Bronchial epithelial cell (primary cell): ENCODE measurements around the gene LAMA1. TPM values are rescaled to one million over a fixed set of nuclear protein-coding genes. Genes with fewer than 3 reads are reported as not detected.

Source experiments
- DNase-seq: peaks from one replicate; pipeline ENCODE4 v3.0.0-alpha.2; 2010; ENCODE audit warnings: low read depth
- FAIRE-seq: peaks from 2 replicates; lab custom pipeline; 2011; peaks lifted over from hg19 to GRCh38; lab: Jason Lieb, UNC
- H3K27me3 ChIP-seq: 2 replicates; pipeline ENCODE4 v1.5.1; 2011; ENCODE audit warnings: low read length; ENCODE audit not compliant: control insufficient read depth, insufficient read depth
- H3K36me3 ChIP-seq: 2 replicates; pipeline ENCODE4 v1.5.1; 2011; ENCODE audit warnings: low read length; ENCODE audit not compliant: control insufficient read depth, insufficient read depth
- H3K4me3 ChIP-seq: 2 replicates; pipeline ENCODE4 v1.5.1; 2011; ENCODE audit warnings: mild to moderate bottlenecking, low read depth, low read length, control low read depth
- total RNA-seq: library from RNA; depleted of rRNA; stranded (reverse); fragments of >200 nt; gene quantifications from 2 replicates; pipeline ENCODE4 v1.2.1, GENCODE V29; 2014
- TF ChIP-seq, protein P1 (sequence below): IDR thresholded peaks from 2 replicates; pipeline ENCODE4 v1.5.1; 2011; ENCODE audit warnings: mild to moderate bottlenecking, moderate library complexity, low read length, control low read depth, inconsistent platforms; ENCODE audit not compliant: insufficient read depth, severe bottlenecking

The LAMA1 gene
- total RNA-seq, 1 donor from 2014 or later = 1.8 TPM

DNA sequence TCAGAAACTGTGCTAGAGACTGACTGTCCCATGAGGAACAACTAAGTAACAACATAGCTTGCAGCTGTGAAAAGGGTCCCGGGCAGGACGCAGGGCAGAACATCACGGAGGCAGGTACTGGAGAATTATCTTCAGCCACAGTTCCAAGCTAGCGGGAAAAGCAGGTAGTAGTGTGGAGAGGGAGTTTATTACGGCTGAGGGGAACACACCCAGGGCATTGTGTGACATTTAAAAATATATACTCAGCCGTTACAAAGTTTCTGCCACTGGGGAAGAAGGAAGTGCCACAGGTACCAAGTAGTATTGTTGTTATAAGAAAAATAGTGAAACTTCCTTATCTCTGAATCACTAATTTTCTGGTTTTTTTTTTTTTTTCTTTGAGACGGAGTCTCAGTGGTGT is 179.6 kb downstream of the LAMA1 start:
- Histone ChIP-seq H3K27me3 (no peaks in the 10 kb centered on the region), H3K36me3 (no peaks in the 10 kb centered on the region), H3K4me3 (no peak overlapping the region)
- TF ChIP-seq, protein P1, sequence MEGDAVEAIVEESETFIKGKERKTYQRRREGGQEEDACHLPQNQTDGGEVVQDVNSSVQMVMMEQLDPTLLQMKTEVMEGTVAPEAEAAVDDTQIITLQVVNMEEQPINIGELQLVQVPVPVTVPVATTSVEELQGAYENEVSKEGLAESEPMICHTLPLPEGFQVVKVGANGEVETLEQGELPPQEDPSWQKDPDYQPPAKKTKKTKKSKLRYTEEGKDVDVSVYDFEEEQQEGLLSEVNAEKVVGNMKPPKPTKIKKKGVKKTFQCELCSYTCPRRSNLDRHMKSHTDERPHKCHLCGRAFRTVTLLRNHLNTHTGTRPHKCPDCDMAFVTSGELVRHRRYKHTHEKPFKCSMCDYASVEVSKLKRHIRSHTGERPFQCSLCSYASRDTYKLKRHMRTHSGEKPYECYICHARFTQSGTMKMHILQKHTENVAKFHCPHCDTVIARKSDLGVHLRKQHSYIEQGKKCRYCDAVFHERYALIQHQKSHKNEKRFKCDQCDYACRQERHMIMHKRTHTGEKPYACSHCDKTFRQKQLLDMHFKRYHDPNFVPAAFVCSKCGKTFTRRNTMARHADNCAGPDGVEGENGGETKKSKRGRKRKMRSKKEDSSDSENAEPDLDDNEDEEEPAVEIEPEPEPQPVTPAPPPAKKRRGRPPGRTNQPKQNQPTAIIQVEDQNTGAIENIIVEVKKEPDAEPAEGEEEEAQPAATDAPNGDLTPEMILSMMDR = no peak
- FAIRE-seq = no peak
- no peak for DNase-seq

DNA sequence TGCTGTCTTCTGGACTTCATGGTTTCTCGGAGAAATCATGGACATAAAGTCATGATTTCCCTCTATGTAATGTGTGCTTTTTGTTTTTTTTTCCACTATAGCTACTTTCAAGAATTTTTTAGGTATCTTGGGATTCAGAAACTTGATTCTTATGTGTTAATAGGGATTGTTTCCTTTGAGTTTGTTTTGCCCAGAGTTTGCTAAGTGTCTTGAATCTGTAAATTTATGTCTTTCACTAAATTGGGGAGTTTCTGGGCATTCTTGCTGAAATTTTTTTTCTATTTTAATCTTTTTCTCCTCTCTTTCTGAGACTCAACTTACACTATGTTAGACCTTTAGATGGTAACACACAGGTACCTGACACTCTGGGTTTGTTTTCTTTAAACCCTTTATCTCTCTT is 182.7 kb downstream of the LAMA1 start:
- Histone ChIP-seq H3K36me3 (no peaks in the 10 kb centered on the region), H3K4me3 (no peak overlapping the region), H3K27me3 (no peaks in the 10 kb centered on the region)
- no peak for FAIRE-seq
- no peak for DNase-seq
- TF ChIP-seq, protein P1 = no peak

DNA sequence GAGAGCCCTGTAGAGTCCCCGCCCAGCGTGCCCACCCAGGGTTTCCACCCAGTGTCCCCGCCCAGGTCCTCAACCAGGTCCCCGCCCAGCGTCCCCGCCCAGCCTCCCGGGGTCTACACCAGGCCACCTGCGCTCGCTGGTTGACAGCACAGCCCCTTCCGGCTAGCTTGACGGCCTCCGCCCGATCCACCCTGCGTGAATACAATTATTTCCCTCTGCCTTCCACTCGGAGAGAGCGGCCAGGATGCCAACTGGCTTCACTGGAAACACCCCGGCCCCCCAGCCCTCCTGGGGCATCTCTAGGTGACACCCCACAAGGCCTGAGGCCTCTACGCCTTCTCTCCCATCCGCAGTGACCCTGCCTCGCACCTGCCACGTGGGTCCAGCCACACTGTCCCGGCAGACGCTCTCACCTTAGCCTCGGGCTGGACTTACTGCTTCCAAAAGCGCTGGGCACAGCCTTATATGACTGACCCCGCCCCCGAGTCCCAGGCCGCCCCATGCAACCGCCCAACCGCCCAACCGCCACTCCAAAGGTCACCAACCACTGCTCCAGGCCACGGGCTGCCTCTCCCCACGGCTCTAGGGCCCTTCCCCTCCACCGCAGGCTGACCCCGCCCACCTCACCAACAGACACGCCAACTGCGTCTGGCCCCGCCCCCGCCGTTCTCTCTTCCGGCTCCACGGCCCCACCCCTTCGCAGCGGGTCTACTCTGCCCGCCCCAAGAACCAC is 188.1 kb downstream of the LAMA1 start:
- DNase-seq (no peak), FAIRE-seq (no peak)
- no peaks in the 10 kb centered on the region for H3K27me3 ChIP-seq

DNA sequence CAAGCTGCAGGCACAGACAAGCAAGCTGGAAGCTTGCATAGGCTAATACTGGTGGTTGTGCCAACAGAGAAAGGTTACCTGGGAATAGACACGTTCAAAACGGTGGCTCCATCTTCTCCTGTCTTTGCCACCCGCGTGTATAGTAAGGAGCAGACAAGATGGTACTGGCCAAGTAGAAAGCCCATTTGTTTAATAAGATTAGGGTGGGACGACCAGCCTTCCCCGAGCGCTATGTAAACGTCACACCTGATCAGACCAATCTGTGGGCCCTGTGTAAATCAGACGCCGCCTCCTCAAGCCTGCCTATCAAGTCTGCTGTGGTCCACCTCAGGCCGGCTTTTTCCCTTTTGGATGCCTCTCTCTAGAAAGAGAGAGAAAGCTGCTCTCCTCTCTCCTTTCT is 189.2 kb downstream of the LAMA1 start:
- TF ChIP-seq, protein P1 = no peak
- FAIRE-seq (no peak), DNase-seq (no peak)
- H3K36me3 ChIP-seq = no peaks in the 10 kb centered on the region
- no peak overlapping the region for H3K4me3 ChIP-seq
- no peaks in the 10 kb centered on the region for H3K27me3 ChIP-seq

More for the DNA sequence above, 188.1 kb downstream of the LAMA1 start:
- TF ChIP-seq, protein P1 = no peak
- Histone ChIP-seq H3K4me3 (no peak overlapping the region), H3K36me3 (no peaks in the 10 kb centered on the region)

DNA sequence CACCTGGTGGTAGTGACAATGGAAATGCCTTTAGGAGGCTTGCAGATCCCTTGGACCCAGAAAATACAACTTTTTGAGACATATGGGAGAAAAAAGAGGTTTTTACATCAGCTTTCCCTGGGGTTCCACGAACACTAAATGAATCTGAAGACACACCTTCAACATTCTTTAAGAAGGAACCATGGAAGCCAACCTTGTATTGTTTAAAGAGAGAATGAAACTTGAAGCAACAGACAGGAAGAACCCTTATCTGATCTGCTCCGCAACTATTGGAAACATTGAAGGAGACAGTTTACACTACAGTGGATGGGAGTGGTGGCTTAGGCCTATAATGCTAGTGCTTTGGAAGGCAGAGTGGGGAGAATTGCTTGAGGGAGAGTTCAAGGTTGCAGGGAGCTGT is 190.4 kb downstream of the LAMA1 start:
- TF ChIP-seq, protein P1 = no peak
- FAIRE-seq (no peak), DNase-seq (no peak)
- Histone ChIP-seq H3K36me3 (no peaks in the 10 kb centered on the region), H3K4me3 (no peak overlapping the region), H3K27me3 (no peaks in the 10 kb centered on the region)

DNA sequence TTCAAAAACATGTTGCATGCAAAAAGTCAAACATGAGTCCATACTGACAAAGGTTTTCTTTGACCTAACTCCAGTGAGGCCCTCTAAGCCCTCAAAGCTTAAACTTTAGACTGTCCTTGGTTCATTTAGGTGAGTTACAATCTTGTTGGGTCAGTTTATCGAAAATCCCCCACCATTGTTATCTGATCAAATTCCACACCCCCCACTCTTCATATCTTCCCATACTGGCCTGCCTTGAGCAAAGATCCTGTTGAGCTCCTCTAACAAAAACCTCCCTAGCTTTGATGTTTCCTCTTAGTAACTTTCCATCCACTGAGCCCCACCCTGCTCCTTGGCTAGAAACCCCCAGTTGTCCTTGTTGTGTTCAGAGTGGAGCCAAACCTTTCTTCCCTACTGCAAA is 194.4 kb downstream of the LAMA1 start:
- FAIRE-seq = no peak
- no peaks in the 10 kb centered on the region for H3K27me3 ChIP-seq
- TF ChIP-seq, protein P1 = no peak
- H3K4me3 ChIP-seq = no peak overlapping the region
- no peaks in the 10 kb centered on the region for H3K36me3 ChIP-seq
- no peak for DNase-seq
